ENCODE data around the gene KCMF1.

KCMF1 gene

GRCh38 chr2:85071096-85071495 lies 100.1 kb downstream of the KCMF1 start:
- peaks cover under 1% of the 10 kb centered on the region; the same call in 1 of the 2 replicates for H3K4me1 ChIP-seq
- no peak for DNase-seq
- TF ChIP-seq CTCF (IDR thresholded peaks at IDR 0.05; ENCODE audit: low read depth, low read length): no peak
- no peaks in the 10 kb centered on the region for H3K9me3 ChIP-seq
- no peak overlapping the region for H3K4me3 ChIP-seq (ENCODE audit: low read depth, low read length)
- H3K27me3 ChIP-seq: no peaks in the 10 kb centered on the region
- H3K36me3 ChIP-seq: no peaks in the 10 kb centered on the region

GRCh38 chr2:85073033-85073432 lies 102.1 kb downstream of the KCMF1 start:
- H3K4me3 ChIP-seq (ENCODE audit: low read depth, low read length): no peak overlapping the region
- no peaks in the 10 kb centered on the region for H3K27me3 ChIP-seq
- no peaks in the 10 kb centered on the region for H3K36me3 ChIP-seq
- no peak for TF ChIP-seq CTCF (IDR thresholded peaks at IDR 0.05; ENCODE audit: low read depth, low read length)
- no peaks in the 10 kb centered on the region for H3K4me1 ChIP-seq
- no peak for DNase-seq
- no peaks in the 10 kb centered on the region for H3K9me3 ChIP-seq

- Histone ChIP-seq H3K27me3 (no peaks in the 10 kb centered on the region), H3K36me3 (no peaks in the 10 kb centered on the region), H3K4me3 (ENCODE audit: low read depth, low read length) (no peak overlapping the region), H3K4me1 (no peaks in the 10 kb centered on the region), H3K9me3 (no peaks in the 10 kb centered on the region)
- no peak for TF ChIP-seq CTCF (IDR thresholded peaks at IDR 0.05; ENCODE audit: low read depth, low read length)
- DNase-seq: no peak
These were observed 105.8 kb downstream of the KCMF1 start for GRCh38 chr2:85076618-85077274.

GRCh38 chr2:85077859-85078419 lies 107.0 kb downstream of the KCMF1 start:
- Histone ChIP-seq H3K9me3 (no peaks in the 10 kb centered on the region), H3K36me3 (no peaks in the 10 kb centered on the region), H3K4me3 (ENCODE audit: low read depth, low read length) (no peak overlapping the region), H3K27me3 (no peaks in the 10 kb centered on the region), H3K4me1 (no peaks in the 10 kb centered on the region)
- no peak for DNase-seq
- TF ChIP-seq CTCF (IDR thresholded peaks at IDR 0.05; ENCODE audit: low read depth, low read length): no peak

- no peak for TF ChIP-seq CTCF (IDR thresholded peaks at IDR 0.05; ENCODE audit: low read depth, low read length)
- H3K4me1 ChIP-seq: no peaks in the 10 kb centered on the region
- no peak overlapping the region for H3K4me3 ChIP-seq (ENCODE audit: low read depth, low read length)
- no peak for DNase-seq
- H3K9me3 ChIP-seq: no peaks in the 10 kb centered on the region
- no peaks in the 10 kb centered on the region for H3K27me3 ChIP-seq
- no peaks in the 10 kb centered on the region for H3K36me3 ChIP-seq
These were observed 107.6 kb downstream of the KCMF1 start for GRCh38 chr2:85078536-85078935.

- no peak for DNase-seq
- no peaks in the 10 kb centered on the region for H3K4me1 ChIP-seq
- no peak overlapping the region for H3K4me3 ChIP-seq (ENCODE audit: low read depth, low read length)
- H3K36me3 ChIP-seq: no peaks in the 10 kb centered on the region
- no peak for TF ChIP-seq CTCF (IDR thresholded peaks at IDR 0.05; ENCODE audit: low read depth, low read length)
- no peaks in the 10 kb centered on the region; the same call in 1 of the 2 replicates for H3K27me3 ChIP-seq
- no peaks in the 10 kb centered on the region for H3K9me3 ChIP-seq
These were observed 112.1 kb downstream of the KCMF1 start for GRCh38 chr2:85083092-85083491.

Data from BE2C (cell line).